Bronchial epithelial cell (primary cell): ENCODE results near the gene MAP2K4. TPM values are rescaled to one million over a fixed set of nuclear protein-coding genes. Genes with fewer than 3 reads are reported as not detected.

ENCODE experiments used
- DNase-seq: peaks from one replicate; pipeline ENCODE4 v3.0.0-alpha.2; 2010; ENCODE audit warnings: low read depth
- FAIRE-seq: peaks from 2 replicates; lab custom pipeline; 2011; peaks lifted over from hg19 to GRCh38; lab: Jason Lieb, UNC
- H3K27me3 ChIP-seq: 2 replicates; pipeline ENCODE4 v1.5.1; 2011; ENCODE audit warnings: low read length; ENCODE audit not compliant: control insufficient read depth, insufficient read depth
- H3K36me3 ChIP-seq: 2 replicates; pipeline ENCODE4 v1.5.1; 2011; ENCODE audit warnings: low read length; ENCODE audit not compliant: control insufficient read depth, insufficient read depth
- H3K4me3 ChIP-seq: 2 replicates; pipeline ENCODE4 v1.5.1; 2011; ENCODE audit warnings: mild to moderate bottlenecking, low read depth, low read length, control low read depth
- total RNA-seq: library from RNA; depleted of rRNA; stranded (reverse); fragments of >200 nt; gene quantifications from 2 replicates; pipeline ENCODE4 v1.2.1, GENCODE V29; 2014
- TF ChIP-seq, protein P1 (sequence below): IDR thresholded peaks from 2 replicates; pipeline ENCODE4 v1.5.1; 2011; ENCODE audit warnings: mild to moderate bottlenecking, moderate library complexity, low read length, control low read depth, inconsistent platforms; ENCODE audit not compliant: insufficient read depth, severe bottlenecking

MAP2K4 gene
- total RNA-seq, 1 donor from 2014 or later, result 27.9 TPM

- no peak for DNase-seq
- Histone ChIP-seq H3K27me3 (no peaks in the 10 kb centered on the region), H3K36me3 (no peaks in the 10 kb centered on the region), H3K4me3 (no peak overlapping the region)
- FAIRE-seq, result no peak
- TF ChIP-seq, protein P1, sequence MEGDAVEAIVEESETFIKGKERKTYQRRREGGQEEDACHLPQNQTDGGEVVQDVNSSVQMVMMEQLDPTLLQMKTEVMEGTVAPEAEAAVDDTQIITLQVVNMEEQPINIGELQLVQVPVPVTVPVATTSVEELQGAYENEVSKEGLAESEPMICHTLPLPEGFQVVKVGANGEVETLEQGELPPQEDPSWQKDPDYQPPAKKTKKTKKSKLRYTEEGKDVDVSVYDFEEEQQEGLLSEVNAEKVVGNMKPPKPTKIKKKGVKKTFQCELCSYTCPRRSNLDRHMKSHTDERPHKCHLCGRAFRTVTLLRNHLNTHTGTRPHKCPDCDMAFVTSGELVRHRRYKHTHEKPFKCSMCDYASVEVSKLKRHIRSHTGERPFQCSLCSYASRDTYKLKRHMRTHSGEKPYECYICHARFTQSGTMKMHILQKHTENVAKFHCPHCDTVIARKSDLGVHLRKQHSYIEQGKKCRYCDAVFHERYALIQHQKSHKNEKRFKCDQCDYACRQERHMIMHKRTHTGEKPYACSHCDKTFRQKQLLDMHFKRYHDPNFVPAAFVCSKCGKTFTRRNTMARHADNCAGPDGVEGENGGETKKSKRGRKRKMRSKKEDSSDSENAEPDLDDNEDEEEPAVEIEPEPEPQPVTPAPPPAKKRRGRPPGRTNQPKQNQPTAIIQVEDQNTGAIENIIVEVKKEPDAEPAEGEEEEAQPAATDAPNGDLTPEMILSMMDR, result no peak
Measured at GRCh38 chr17:12053552-12053951, 32.9 kb downstream of the MAP2K4 start.

- H3K27me3 ChIP-seq, result no peaks in the 10 kb centered on the region
- TF ChIP-seq, protein P1, result no peak
- H3K36me3 ChIP-seq, result no peaks in the 10 kb centered on the region
- FAIRE-seq (no peak), DNase-seq (no peak)
- no peak overlapping the region for H3K4me3 ChIP-seq
Measured at GRCh38 chr17:12055889-12056288, 35.2 kb downstream of the MAP2K4 start.

DNA sequence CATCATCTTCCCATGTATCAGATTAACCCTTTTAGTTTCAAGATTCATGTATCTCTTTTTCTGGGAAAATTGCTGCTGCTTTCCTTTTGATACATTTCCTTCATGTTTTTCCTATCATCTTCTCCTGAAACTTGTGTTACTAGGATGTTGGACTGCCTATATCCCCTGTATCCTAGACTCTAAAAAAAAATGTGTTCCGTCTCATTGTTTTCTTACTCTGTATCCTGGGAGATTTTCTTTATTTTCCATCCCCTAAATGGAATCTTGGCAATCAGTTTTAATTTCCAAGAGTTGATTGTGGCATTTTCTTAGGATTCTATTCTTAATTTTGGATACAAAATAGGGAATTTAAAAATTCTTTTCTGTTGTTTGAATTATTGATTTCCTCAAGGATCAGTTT lies 36.8 kb downstream of the MAP2K4 start:
- DNase-seq (no peak), FAIRE-seq (no peak)
- Histone ChIP-seq H3K27me3 (no peaks in the 10 kb centered on the region), H3K4me3 (no peak overlapping the region), H3K36me3 (no peaks in the 10 kb centered on the region)
- TF ChIP-seq, protein P1, result no peak

DNA sequence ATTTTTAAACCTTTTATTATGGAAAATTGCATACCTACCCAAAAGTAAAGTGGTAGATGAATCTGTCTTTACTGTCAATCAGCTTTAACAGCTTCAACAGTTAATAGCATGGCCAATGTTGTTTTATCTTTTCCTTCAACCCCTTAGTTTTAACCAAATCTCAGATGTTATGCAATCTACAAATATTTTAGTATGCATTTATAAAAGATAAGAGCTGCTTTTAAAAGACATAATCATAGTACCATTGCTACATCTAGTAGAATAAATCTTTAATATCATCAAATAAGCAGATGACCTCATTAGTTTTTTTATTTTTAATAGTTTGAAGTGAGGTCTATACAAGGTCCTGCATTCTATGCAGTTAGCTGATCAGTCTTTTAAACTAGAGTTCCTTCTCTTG lies 37.9 kb downstream of the MAP2K4 start:
- no peak overlapping the region for H3K4me3 ChIP-seq
- H3K27me3 ChIP-seq, result no peaks in the 10 kb centered on the region
- DNase-seq, result no peak
- no peaks in the 10 kb centered on the region for H3K36me3 ChIP-seq
- FAIRE-seq, result no peak
- TF ChIP-seq, protein P1, result no peak

- Histone ChIP-seq H3K36me3 (no peaks in the 10 kb centered on the region), H3K4me3 (no peak overlapping the region), H3K27me3 (no peaks in the 10 kb centered on the region)
- DNase-seq (no peak), FAIRE-seq (no peak)
- TF ChIP-seq, protein P1, result no peak
Measured at GRCh38 chr17:12062249-12062648, 41.6 kb downstream of the MAP2K4 start.

DNA sequence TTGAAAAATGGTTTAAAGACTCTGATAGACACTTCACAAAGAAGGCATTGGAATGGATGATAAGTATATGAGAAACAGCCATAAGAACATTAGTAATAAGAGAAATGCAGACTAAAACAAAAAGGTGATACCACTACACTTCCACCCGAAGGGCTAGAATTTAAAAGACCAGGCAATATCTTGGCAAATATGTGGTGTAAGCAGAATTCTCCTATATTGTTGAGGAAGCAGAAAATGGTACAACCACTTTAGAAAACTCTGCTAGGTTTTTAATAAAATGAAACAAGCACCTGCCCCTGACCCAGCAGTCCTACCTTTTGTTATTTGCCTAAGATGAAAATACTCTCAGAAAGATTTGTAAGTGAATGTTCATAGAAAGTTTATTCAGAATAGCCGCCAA lies 43.7 kb downstream of the MAP2K4 start:
- no peak for DNase-seq
- Histone ChIP-seq H3K27me3 (no peaks in the 10 kb centered on the region), H3K36me3 (no peaks in the 10 kb centered on the region), H3K4me3 (no peak overlapping the region)
- TF ChIP-seq, protein P1, result no peak
- no peak for FAIRE-seq
